HUES6 (cell line): ENCODE measurements around the gene PRRX2.

Source experiments
- H3K27ac ChIP-seq: 2 replicates; pipeline ENCODE4 v1.7.0; 2013; ENCODE audit warnings: low read depth, mild to moderate bottlenecking, low read length, inconsistent platforms
- H3K27me3 ChIP-seq: 2 replicates; pipeline ENCODE4 v1.6.1; 2013; ENCODE audit warnings: low read length; ENCODE audit not compliant: control insufficient read depth, insufficient read depth
- H3K36me3 ChIP-seq: 2 replicates; pipeline ENCODE4 v1.6.1; 2013; ENCODE audit warnings: low read length; ENCODE audit not compliant: control insufficient read depth, insufficient read depth
- H3K4me1 ChIP-seq: 2 replicates; pipeline ENCODE4 v1.6.1; 2013; ENCODE audit warnings: low read length; ENCODE audit not compliant: control insufficient read depth, insufficient read depth
- H3K4me3 ChIP-seq: 2 replicates; pipeline ENCODE4 v1.5.1; 2013; ENCODE audit warnings: low read depth, low read length
- H3K9ac ChIP-seq: one replicate; pipeline ENCODE4 v1.6.1; 2013; ENCODE audit warnings: mild to moderate bottlenecking, low read length
- H3K9me3 ChIP-seq: 2 replicates; pipeline ENCODE4 v1.6.1; 2013; ENCODE audit warnings: low read depth, low read length; ENCODE audit not compliant: control insufficient read depth, insufficient read depth

PRRX2 gene

DNA sequence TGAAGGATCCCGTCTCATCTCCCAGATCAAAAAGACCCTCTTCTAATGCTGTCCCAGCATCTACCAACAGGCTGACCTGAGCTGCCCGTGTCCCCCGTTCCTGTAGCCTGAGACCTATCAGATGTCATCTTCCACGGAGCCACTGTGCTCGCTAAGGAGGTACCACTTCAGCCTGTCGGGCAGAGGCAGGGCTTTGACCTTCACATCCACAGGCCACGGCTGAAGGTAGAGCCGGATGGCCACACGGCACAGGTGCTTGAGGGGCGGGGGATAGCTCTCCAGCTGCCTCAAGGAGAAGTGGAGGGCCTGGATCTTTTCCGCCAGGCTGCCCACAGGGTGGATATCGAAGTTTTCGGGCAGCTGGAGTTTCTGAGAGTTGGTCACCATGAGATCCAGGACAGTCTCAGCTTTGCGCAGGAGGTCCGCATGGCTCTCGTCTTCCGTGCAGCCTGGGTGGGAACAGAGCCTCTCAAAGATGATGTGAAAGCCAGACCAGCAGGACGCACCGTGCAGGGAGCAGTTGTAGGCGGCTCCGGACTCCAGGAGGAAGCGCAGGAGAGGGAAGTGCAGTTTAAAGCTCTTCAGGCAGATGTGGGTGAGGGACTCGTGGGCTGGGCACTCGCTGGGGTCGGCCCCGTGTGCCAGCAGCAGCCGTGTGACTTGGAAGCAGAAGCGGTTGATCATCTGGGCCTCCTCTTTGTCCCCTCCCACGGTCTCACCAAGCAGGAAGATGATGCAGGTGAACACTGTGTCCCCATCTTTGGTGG lies 27.6 kb upstream of the PRRX2 start:
- H3K36me3 ChIP-seq: peaks cover 60% of the 10 kb centered on the region
- H3K27me3 ChIP-seq: no peaks in the 10 kb centered on the region
- H3K4me3 ChIP-seq: no peak overlapping the region
- no peak overlapping the region for H3K9ac ChIP-seq
- no peak overlapping the region for H3K27ac ChIP-seq
- no peaks in the 10 kb centered on the region for H3K9me3 ChIP-seq
- peaks cover 12% of the 10 kb centered on the region for H3K4me1 ChIP-seq

DNA sequence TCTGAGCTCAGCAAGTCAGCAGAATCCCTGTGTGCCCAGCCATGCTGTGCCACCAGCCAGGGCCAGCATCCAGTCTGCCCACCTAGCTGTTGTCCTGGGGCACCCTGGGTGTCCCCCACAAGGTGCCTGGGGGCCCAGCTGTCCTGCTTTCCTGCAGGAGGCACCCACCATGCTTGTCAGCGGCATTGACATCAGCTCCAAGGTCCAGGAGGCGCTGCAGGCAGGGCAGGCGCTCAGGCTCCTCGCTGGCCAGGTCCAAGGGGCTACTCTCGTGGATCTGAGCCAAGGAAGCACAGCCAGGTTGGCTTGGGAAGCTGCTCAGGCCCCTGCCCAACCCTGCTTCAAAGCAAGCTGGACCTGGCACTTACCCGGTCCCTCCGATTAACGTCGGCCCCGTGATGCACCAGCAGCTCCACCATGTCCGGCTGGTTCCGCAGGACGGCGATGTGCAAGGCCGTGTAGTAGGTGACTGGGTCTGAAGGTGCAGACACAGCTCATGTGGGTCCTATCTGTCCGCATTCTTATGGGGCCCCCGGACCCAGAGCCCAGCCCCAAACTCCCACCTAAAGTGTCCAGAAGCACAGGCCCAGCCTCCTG lies 26.3 kb upstream of the PRRX2 start:
- Histone ChIP-seq H3K9ac (no peak overlapping the region), H3K4me1 (peaks cover 12% of the 10 kb centered on the region), H3K27me3 (no peaks in the 10 kb centered on the region), H3K9me3 (no peaks in the 10 kb centered on the region), H3K27ac (no peak overlapping the region), H3K36me3 (peaks cover 47% of the 10 kb centered on the region), H3K4me3 (no peak overlapping the region)

DNA sequence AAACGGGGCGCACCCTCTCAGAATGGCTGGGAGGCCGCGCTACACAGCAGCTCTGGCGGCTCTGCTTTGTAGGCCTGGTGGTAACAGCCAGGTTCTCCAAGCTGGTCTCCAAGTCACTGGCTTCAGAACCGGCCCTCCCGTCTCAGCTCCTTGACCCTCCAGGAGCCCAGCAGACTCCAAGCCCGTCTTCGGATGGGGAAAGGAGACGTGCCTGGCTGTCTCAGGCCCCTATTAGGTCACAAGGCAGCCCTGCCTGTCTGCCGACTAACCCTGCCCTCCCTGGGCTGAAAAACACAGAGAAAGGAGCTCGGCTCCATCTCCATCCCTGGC lies 25.7 kb upstream of the PRRX2 start:
- no peaks in the 10 kb centered on the region for H3K27me3 ChIP-seq
- no peak overlapping the region for H3K9ac ChIP-seq
- no peak overlapping the region for H3K4me3 ChIP-seq
- no peaks in the 10 kb centered on the region for H3K9me3 ChIP-seq
- H3K36me3 ChIP-seq: peaks cover 42% of the 10 kb centered on the region
- peaks cover 12% of the 10 kb centered on the region for H3K4me1 ChIP-seq
- no peak overlapping the region for H3K27ac ChIP-seq

DNA sequence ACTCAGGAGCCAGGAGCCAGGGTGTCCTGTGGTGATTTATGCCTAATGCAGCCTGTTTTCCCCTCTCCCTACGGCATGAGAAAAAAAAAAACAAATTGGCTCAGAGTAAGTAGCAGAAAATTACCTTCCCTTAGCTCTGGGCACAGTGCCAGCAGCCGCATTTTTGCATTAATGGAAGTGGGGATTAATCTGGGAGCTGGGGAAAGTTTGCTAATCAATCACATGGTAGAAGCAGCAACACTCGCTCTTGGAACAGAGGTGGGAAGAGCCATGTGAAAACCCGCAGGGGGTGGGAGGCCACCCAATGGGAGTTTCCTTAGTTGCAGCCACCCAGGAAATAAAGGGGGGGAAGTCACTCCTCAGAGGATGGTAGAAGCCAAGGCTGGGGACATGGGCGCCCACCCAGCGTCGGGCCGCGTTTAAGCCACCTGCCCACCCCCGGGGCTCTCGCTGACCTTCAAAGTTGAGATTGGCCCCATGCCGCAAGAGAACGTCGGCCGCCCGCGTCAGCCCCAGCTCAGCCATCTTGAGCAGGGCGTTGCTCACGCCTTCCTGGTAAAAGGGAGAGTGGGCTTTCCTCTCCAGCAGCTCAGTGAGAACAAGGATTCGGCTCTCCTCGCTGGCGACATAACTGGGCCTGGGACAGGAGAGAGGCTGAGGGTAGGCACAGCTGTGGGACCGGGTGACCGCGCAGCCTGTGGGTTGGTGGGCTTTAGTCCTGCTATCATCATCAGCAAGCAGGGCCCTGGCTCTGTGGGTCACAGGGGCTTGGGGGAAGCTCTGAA lies 25.2 kb upstream of the PRRX2 start:
- no peaks in the 10 kb centered on the region for H3K9me3 ChIP-seq
- H3K4me3 ChIP-seq: peak overlapping the region; percentile 84
- H3K36me3 ChIP-seq: peaks cover 36% of the 10 kb centered on the region
- peaks cover 12% of the 10 kb centered on the region for H3K4me1 ChIP-seq
- H3K27me3 ChIP-seq: no peaks in the 10 kb centered on the region
- H3K9ac ChIP-seq: no peak overlapping the region
- no peak overlapping the region for H3K27ac ChIP-seq

DNA sequence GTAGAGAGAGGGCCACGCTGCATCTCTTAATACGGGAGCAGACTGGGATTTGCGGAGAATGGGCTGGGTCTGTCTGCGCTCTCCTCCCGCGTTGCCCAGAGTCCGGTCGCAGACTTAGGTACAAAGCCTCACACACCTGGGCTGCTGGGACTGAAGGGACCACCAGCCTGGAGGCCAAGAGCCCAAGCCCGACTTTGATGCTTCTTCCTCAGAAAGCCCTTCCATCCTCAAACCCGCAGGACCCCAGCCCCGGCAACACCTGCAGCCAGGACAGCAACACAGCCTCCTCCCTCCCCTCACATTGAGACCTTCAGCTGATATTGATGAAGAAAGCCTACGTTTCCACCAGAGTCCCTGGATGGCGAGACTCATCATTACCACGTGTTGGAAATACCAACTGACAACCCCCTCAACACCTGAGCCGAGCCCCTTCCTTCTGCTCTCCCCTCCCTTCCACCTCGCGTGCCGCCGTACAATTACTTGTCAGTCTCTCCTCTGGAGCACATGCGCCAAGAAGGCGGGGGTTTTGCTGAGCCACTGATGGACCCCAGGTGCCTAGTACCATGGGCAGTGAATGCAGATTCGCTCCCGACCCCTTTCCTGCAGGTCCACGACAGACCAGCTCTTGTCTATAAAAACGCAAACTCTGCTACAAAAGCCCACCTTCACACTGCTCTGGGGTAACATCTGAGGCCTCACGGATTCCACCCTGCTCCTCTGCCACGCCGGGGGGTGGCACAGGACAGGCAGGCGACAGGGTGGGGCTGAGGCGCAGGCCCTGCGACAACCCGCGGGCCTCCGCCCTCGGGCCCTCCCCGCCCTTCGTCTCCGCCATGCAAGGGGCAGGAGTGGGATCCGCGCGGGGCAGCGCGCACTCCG lies 24.3 kb upstream of the PRRX2 start:
- Histone ChIP-seq H3K27ac (no peak overlapping the region), H3K4me1 (peaks cover 12% of the 10 kb centered on the region)

DNA sequence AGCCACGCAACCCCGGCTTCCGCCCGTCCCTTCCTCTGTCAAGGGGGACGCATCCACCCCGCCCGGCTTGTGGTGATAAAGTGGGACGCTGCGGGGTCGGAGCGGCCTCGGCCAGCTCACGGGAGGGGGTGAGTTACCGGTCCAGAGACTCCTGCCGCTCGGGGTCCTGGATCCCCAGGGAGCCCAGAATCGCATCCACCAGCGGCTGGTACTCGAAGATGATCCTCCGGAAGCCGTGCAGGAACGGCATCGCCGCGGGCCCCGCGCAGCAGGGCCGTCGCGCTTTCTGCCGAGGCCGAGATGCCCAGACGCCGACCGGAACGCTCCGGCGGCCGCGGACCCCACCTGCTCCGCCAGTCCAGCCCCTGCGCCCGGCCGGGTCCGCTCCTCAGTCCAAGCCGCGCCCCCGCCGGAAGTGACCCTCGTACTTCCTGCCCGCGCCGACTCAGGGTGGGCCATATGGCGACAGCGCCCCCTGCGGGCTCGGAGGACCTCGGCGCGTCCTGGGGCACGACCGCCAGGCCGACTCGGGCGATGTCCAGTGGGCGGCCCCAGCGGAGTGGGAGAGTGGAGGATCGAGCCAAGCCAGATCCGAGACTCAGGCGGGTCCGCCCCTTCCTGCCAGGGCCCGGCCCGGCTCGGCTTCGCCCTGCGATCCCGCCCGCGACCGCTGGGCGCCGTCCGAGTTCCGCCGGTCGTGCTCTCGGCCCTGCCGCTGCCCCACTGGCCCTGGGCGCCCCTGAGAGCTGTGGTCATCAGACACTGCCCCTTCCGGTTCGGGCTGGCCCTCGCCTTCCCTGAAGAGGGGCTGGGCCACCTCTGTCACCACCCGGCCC lies 23.5 kb upstream of the PRRX2 start, which contains the start of gene ASB6:
Gene ASB6 (minus strand): TSS at position 402 of the 836 bp plus-strand sequence. CDS start 152 bp downstream, at position 250.
- peaks cover 24% of the 10 kb centered on the region for H3K36me3 ChIP-seq
- no peak within 1 kb of the TSS for H3K27ac ChIP-seq
- H3K4me1 ChIP-seq: peaks cover 12% of the 10 kb centered on the region
- no peaks in the 10 kb centered on the region for H3K9me3 ChIP-seq
- peak within 1 kb of the TSS; percentile 84 for H3K4me3 ChIP-seq
- H3K27me3 ChIP-seq: no peaks in the 10 kb centered on the region
- H3K9ac ChIP-seq: peak within 1 kb of the TSS; percentile 84

More for the DNA sequence above, 24.3 kb upstream of the PRRX2 start:
- Histone ChIP-seq H3K27me3 (no peaks in the 10 kb centered on the region), H3K9me3 (no peaks in the 10 kb centered on the region), H3K9ac (peak overlapping the region; percentile 84), H3K36me3 (peaks cover 30% of the 10 kb centered on the region), H3K4me3 (peak overlapping the region; percentile 84)

DNA sequence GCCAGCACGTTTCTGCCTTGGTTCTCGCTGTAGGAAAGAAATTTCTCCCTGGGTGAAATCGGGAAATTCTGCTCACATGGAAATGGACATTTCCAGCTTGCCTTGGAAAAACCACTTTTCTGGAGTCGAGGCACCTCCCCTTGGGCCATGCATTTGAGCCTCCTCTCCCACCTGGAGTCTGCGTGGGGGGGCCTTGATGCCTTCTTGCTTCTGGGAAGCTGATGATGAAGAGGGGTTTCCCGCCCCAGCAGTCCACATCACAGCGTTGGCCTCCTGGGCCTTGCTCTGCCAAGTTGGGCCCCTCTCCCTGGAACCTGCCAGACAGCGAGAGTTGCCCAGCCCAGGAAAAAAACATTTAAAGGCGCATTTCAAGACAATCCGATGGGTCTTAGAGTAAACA lies 21.7 kb upstream of the PRRX2 start:
- Histone ChIP-seq H3K27me3 (no peaks in the 10 kb centered on the region), H3K27ac (no peak overlapping the region), H3K4me3 (no peak overlapping the region), H3K9me3 (no peaks in the 10 kb centered on the region), H3K4me1 (peaks cover 15% of the 10 kb centered on the region), H3K9ac (no peak overlapping the region), H3K36me3 (peaks cover 7% of the 10 kb centered on the region)

DNA sequence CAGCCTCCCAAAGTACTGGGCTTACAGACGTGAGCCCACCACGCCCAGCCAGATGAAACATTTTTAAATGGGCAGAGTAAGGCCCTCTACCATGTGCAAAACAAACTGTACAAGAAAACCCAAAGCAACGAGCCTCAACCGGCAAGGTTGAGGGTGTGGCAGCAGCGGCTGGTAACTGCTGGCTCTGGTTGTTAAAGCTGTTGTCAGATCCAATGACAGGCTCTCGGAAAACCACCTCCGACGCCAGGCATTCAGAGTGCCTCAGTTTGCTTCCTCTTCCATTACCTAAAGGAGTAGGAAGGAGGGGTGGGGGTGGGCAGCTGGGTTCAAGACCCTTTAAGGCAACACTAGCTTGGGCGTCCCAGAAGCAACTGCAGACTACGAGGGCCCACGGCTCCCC lies 21.1 kb upstream of the PRRX2 start:
- no peak overlapping the region for H3K27ac ChIP-seq
- peaks cover under 1% of the 10 kb centered on the region; the same call in 1 of the 2 replicates for H3K36me3 ChIP-seq
- no peaks in the 10 kb centered on the region for H3K27me3 ChIP-seq

DNA sequence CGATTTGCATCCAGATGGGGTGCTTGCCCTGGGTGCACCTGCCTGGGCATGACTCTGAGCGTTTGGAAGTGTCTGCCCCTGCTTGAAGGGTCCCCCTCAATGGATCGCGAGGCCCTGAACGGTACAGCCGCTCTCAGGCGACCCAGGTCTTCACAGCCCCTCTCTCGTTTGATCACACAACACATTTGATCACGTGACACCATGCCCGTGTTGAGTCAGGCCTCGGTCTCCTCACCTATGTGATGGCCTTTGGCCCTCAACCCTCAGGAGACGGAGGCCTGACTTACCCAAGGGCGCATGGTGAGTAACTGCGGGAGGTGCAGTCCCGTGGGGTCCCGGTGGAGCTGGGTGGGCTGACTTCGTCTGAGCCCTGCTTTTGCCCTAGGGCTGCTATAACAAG lies 20.5 kb upstream of the PRRX2 start:
- Histone ChIP-seq H3K27ac (no peak overlapping the region), H3K27me3 (no peaks in the 10 kb centered on the region), H3K4me3 (no peak overlapping the region), H3K9ac (no peak overlapping the region), H3K9me3 (no peaks in the 10 kb centered on the region), H3K4me1 (peaks cover 15% of the 10 kb centered on the region), H3K36me3 (no peaks in the 10 kb centered on the region)

More for the DNA sequence above, 21.1 kb upstream of the PRRX2 start:
- Histone ChIP-seq H3K9me3 (no peaks in the 10 kb centered on the region), H3K9ac (no peak overlapping the region), H3K4me1 (peaks cover 15% of the 10 kb centered on the region), H3K4me3 (no peak overlapping the region)

DNA sequence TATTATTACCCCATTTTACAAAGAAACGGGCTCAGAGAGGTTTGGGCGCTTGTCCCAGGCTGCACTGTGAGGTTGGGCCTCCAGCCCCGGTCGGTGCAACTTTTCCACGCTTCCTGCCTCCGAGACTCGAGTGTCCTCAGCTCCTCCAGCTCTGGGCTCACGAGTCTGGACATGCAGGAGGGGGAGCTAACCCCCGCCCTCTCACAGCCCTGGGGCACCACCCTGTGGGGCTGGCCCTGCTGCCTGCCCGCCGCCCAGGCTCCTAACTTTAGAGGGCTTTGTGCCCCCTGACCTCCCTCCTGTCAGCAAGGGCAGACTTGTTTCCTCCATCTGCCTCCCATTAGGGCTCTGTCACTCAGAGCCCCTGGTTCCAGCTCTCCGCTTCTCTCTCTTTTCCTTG lies 19.2 kb upstream of the PRRX2 start:
- Histone ChIP-seq H3K4me3 (no peak overlapping the region), H3K27me3 (no peaks in the 10 kb centered on the region), H3K36me3 (no peaks in the 10 kb centered on the region), H3K9me3 (no peaks in the 10 kb centered on the region), H3K27ac (no peak overlapping the region), H3K4me1 (peaks cover 6% of the 10 kb centered on the region; the same call in 1 of the 2 replicates), H3K9ac (no peak overlapping the region)
